HG03139 (cell line): ENCODE data around the gene DTX1.

Experiments used
- ATAC-seq: cut with Tn5 transposase; IDR thresholded peaks from one replicate; pipeline ENCODE4 v1.9.1; 2021; ENCODE audit not compliant: unreplicated experiment

DTX1 gene

GRCh38 chr12:113055594-113056380 lies 743 bp upstream of the DTX1 start:
- no peak for ATAC-seq

GRCh38 chr12:113056381-113056630 lies 224 bp upstream of the DTX1 start:
- no peak for ATAC-seq

GRCh38 chr12:113057565-113058485 lies 1.3 kb downstream of the DTX1 start:
- ATAC-seq: no peak

- ATAC-seq: no peak
Measured at GRCh38 chr12:113058553-113058952, 2.0 kb downstream of the DTX1 start.

GRCh38 chr12:113059071-113059595 lies 2.6 kb downstream of the DTX1 start:
- ATAC-seq: no peak

GRCh38 chr12:113060336-113060960 lies 3.9 kb downstream of the DTX1 start:
- no peak for ATAC-seq

GRCh38 chr12:113061061-113061694 lies 4.6 kb downstream of the DTX1 start:
- no peak for ATAC-seq

GRCh38 chr12:113062502-113063395 lies 6.2 kb downstream of the DTX1 start:
- no peak for ATAC-seq

- ATAC-seq: no peak
Measured at GRCh38 chr12:113063396-113064350, 7.1 kb downstream of the DTX1 start.

GRCh38 chr12:113064395-113065125 lies 8.0 kb downstream of the DTX1 start:
- no peak for ATAC-seq

GRCh38 chr12:113065126-113066007 lies 8.8 kb downstream of the DTX1 start:
- no peak for ATAC-seq

GRCh38 chr12:113066813-113067400 lies 10.4 kb downstream of the DTX1 start:
- no peak for ATAC-seq

- ATAC-seq: no peak
Measured at GRCh38 chr12:113067987-113068935, 11.7 kb downstream of the DTX1 start.

GRCh38 chr12:113069149-113069548 lies 12.6 kb downstream of the DTX1 start:
- no peak for ATAC-seq

- no peak for ATAC-seq
Measured at GRCh38 chr12:113069751-113070116, 13.2 kb downstream of the DTX1 start.
